Measurements from ENCODE around the gene ASB8. TPM values are rescaled to one million over a fixed set of nuclear protein-coding genes. Genes with fewer than 3 reads are reported as not detected.
A peak's percentile ranks its signal among the peaks of the same experiment; 100 is the strongest.

The ASB8 gene, protein sequence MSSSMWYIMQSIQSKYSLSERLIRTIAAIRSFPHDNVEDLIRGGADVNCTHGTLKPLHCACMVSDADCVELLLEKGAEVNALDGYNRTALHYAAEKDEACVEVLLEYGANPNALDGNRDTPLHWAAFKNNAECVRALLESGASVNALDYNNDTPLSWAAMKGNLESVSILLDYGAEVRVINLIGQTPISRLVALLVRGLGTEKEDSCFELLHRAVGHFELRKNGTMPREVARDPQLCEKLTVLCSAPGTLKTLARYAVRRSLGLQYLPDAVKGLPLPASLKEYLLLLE
- polyA plus RNA-seq: 10 to 100 TPM in 1 of 2 donors, 1 to 10 TPM in 1; 9.9 to 16.4 TPM

DNA sequence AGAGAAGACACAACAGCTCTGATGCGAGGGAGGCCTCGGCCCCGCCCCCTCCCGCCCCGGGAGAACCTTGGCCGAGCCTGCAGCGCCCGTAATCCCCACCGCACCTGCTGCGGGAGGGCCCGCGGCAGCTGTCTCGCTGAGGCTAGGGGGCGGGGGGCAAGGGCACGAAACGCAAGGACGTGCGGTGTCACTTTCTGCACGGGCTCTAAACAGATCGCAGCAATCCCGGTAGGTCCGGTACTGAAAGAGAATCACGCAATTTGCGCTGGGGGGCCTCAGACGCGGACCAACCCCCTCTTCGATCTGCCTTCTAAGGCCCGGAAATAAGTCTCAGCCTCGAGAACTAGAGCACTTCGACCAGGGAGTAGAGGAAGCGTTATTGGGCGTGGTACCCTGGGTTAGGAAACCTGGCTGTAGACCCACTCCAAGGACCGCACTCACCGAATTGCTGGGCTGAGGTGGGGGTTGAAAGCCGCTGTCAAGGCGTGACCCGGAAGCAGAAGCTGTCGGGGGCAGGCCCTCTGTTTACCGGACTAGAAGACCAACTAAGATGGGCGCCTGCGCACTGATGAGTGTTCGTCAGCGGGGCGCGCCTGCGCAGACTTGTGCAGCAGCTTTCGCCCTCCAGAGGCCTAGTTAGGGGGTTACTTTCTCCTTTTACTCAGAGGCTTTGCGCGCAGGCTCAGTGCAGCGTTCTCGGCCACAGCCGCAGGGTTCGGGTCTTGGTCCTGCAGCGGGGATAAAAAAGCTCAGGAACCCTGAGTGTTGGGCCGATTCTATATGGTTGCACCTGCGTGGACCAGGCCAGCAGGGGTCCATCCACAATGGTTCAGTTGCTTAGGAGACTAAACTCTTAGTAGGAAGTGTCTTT is at the start of gene ASB8:
Gene ASB8 (minus strand): TSS at position 498 of the 871 bp plus-strand sequence. CDS start 4,019 bp downstream, outside the sequence.
- peak within 1 kb of the TSS; percentile 84 to 95 for H3K27ac ChIP-seq (ENCODE audit: low read depth in 2 of 2, low read length in 1 of 2)
- H3K9me3 ChIP-seq (ENCODE audit: control insufficient read depth in 2 of 2, insufficient read depth in 1 of 2, low read depth in 1 of 2, low read length in 1 of 2): no peaks in the 10 kb centered on the region
- H3K36me3 ChIP-seq (ENCODE audit: control insufficient read depth in 2 of 2, insufficient read depth in 2 of 2, low read length in 1 of 2): no peaks in the 10 kb centered on the region
- WGBS, 2 donors: 0 to 1% methylated on average over 56 of the region's 56 CpGs
- no peaks in the 10 kb centered on the region for H3K27me3 ChIP-seq (ENCODE audit: control insufficient read depth in 1 of 2, insufficient read depth in 2 of 2, low read length in 2 of 2)
- H3K4me1 ChIP-seq (ENCODE audit: control insufficient read depth in 2 of 2, insufficient read depth in 2 of 2, low read length in 1 of 2): no peaks in the 10 kb centered on the region
- H3K4me3 ChIP-seq (ENCODE audit: low read depth in 1 of 2, low read length in 2 of 2): peak within 1 kb of the TSS; percentile 91 to 92

DNA sequence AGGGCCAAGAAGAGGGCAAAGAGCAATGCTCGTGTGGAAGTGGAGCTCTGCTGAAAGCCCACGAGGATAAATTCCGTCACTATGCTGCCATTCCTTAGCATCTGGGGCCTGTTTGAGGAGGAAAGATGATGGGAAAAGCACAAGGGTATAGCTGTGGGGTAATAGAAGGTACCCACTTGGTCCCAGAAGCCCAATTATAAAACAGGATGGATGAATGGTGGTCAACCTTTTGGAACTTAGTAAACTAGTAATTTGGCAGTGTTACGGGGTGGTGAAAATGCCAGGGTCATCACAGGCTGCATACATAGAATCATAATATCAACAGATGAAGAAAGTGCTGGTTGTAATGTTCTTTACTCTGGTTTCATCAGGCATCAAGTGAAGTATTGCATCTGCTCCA is 45.9 kb upstream of the ASB8 start, which contains the start of gene OR10AD1:
Gene OR10AD1 (minus strand): TSS at position 101 of the 400 bp plus-strand sequence. CDS start 0 bp downstream, at position 101.
- Histone ChIP-seq H3K4me3 (ENCODE audit: low read depth in 1 of 2, low read length in 2 of 2) (no peak within 1 kb of the TSS), H3K27ac (ENCODE audit: low read depth in 2 of 2, low read length in 1 of 2) (no peak within 1 kb of the TSS), H3K9me3 (ENCODE audit: control insufficient read depth in 2 of 2, insufficient read depth in 1 of 2, low read depth in 1 of 2, low read length in 1 of 2) (peaks cover 0 to 2% of the 10 kb centered on the region in 2 donors), H3K4me1 (ENCODE audit: control insufficient read depth in 2 of 2, insufficient read depth in 2 of 2, low read length in 1 of 2) (no peaks in the 10 kb centered on the region), H3K36me3 (ENCODE audit: control insufficient read depth in 2 of 2, insufficient read depth in 2 of 2, low read length in 1 of 2) (peaks cover 0 to 1% of the 10 kb centered on the region in 2 donors), H3K27me3 (ENCODE audit: control insufficient read depth in 1 of 2, insufficient read depth in 2 of 2, low read length in 2 of 2) (no peaks in the 10 kb centered on the region)
- WGBS, 2 donors: 80 to 88% methylated on average over 4 of the region's 4 CpGs

DNA sequence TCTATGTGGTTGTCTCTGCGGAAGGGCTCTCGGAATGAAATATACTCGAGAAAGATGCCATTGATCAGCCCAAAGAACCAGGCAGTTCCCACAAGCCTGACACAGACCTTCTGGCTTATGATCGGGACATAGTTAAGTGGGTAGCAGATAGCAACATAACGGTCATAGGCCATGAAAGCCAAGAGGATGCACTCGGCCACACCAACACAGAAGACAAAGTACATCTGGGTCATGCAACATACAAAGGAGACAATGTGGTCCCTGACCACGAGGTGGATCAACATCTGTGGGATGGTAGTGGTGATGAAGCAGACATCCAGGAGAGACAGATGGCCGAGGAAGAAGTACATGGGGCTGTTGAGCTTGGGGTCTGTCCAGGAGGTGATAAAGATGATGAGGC is 45.5 kb upstream of the ASB8 start:
- Histone ChIP-seq H3K4me3 (ENCODE audit: low read depth in 1 of 2, low read length in 2 of 2) (no peak overlapping the region), H3K36me3 (ENCODE audit: control insufficient read depth in 2 of 2, insufficient read depth in 2 of 2, low read length in 1 of 2) (peaks cover 0 to 1% of the 10 kb centered on the region in 2 donors), H3K9me3 (ENCODE audit: control insufficient read depth in 2 of 2, insufficient read depth in 1 of 2, low read depth in 1 of 2, low read length in 1 of 2) (peaks cover 0 to under 1% of the 10 kb centered on the region in 2 donors), H3K27me3 (ENCODE audit: control insufficient read depth in 1 of 2, insufficient read depth in 2 of 2, low read length in 2 of 2) (no peaks in the 10 kb centered on the region), H3K4me1 (ENCODE audit: control insufficient read depth in 2 of 2, insufficient read depth in 2 of 2, low read length in 1 of 2) (no peaks in the 10 kb centered on the region), H3K27ac (ENCODE audit: low read depth in 2 of 2, low read length in 1 of 2) (no peak overlapping the region)
- WGBS, 2 donors: 86 to 92% methylated on average over 8 of the region's 8 CpGs

DNA sequence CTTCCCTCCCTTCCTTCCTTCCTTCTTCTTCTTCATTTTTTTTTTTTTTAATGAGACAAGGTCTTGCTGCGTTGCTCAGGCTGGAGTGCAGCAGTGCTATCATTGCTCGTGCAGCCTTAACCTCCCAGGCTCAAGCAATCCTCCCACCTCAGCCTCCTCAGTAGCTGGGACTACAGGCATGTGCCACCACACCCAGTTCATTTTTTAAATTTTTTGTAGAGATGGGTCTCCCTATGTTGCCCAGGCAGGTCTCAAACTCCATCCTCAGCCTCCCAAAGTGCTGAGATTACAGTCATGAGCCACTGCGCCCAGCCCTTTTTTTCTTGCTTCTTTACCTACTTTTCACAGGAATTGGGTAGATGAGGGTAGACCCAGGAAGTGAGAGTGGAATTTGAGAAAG is 44.2 kb upstream of the ASB8 start:
- H3K36me3 ChIP-seq (ENCODE audit: control insufficient read depth in 2 of 2, insufficient read depth in 2 of 2, low read length in 1 of 2): peaks cover 0 to 1% of the 10 kb centered on the region in 2 donors
- H3K4me1 ChIP-seq (ENCODE audit: control insufficient read depth in 2 of 2, insufficient read depth in 2 of 2, low read length in 1 of 2): no peaks in the 10 kb centered on the region
- 92 to 97% methylated on average over 3 of the region's 3 CpGs for WGBS, 2 donors
- H3K9me3 ChIP-seq (ENCODE audit: control insufficient read depth in 2 of 2, insufficient read depth in 1 of 2, low read depth in 1 of 2, low read length in 1 of 2): no peaks in the 10 kb centered on the region
- no peak overlapping the region for H3K4me3 ChIP-seq (ENCODE audit: low read depth in 1 of 2, low read length in 2 of 2)
- no peak overlapping the region for H3K27ac ChIP-seq (ENCODE audit: low read depth in 2 of 2, low read length in 1 of 2)
- H3K27me3 ChIP-seq (ENCODE audit: control insufficient read depth in 1 of 2, insufficient read depth in 2 of 2, low read length in 2 of 2): no peaks in the 10 kb centered on the region

DNA sequence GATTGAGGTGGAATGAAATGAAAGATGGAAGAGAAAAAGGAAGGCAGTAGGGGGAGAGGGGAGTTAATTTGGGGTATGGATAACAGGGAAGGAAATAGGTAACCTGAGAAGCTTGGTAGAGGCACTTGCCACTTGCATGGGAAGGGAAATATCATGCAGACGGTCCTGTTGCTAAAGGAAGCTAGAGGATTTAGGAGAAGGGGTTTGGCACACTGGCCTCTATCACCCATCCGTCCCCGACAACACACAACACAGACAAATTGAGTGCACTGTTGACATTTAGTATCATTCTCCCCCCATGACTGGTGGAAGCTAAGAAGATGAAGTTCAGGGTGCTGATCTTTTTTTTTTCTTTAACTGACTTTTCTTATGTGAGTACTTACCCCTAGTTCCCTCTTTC is 43.8 kb upstream of the ASB8 start:
- Histone ChIP-seq H3K27ac (ENCODE audit: low read depth in 2 of 2, low read length in 1 of 2) (no peak overlapping the region), H3K4me3 (ENCODE audit: low read depth in 1 of 2, low read length in 2 of 2) (no peak overlapping the region), H3K4me1 (ENCODE audit: control insufficient read depth in 2 of 2, insufficient read depth in 2 of 2, low read length in 1 of 2) (no peaks in the 10 kb centered on the region), H3K36me3 (ENCODE audit: control insufficient read depth in 2 of 2, insufficient read depth in 2 of 2, low read length in 1 of 2) (peaks cover 0 to 1% of the 10 kb centered on the region in 2 donors), H3K9me3 (ENCODE audit: control insufficient read depth in 2 of 2, insufficient read depth in 1 of 2, low read depth in 1 of 2, low read length in 1 of 2) (no peaks in the 10 kb centered on the region), H3K27me3 (ENCODE audit: control insufficient read depth in 1 of 2, insufficient read depth in 2 of 2, low read length in 2 of 2) (no peaks in the 10 kb centered on the region)
- WGBS, 2 donors: 89 to 91% methylated on average over 3 of the region's 3 CpGs

DNA sequence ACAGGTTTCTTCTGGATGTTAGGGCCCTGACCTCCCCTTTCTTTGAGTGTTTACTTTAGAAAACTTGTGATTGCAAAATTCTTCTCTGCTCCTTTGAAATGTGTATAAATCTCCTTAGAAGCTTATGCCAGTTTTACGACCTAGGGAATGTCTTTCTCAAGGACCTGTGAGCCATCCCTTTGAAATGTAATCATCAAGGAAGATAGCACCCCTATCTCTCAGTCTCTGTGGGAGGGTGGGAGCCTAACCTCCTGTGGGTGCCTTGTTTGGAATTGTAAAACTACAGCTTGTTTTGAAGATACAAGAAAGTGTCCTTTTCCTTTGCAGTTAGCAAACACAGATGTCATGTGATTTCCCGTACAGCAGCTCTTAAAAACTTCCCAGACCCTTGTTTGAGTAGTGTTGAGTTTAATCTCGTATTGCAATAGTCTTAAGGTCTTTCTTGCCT is 42.5 kb upstream of the ASB8 start:
- H3K4me1 ChIP-seq (ENCODE audit: control insufficient read depth in 2 of 2, insufficient read depth in 2 of 2, low read length in 1 of 2): no peaks in the 10 kb centered on the region
- H3K36me3 ChIP-seq (ENCODE audit: control insufficient read depth in 2 of 2, insufficient read depth in 2 of 2, low read length in 1 of 2): peaks cover 0 to 1% of the 10 kb centered on the region in 2 donors
- WGBS, 2 donors: 43 to 58% methylated on average over 3 of the region's 3 CpGs
- no peaks in the 10 kb centered on the region for H3K9me3 ChIP-seq (ENCODE audit: control insufficient read depth in 2 of 2, insufficient read depth in 1 of 2, low read depth in 1 of 2, low read length in 1 of 2)
- H3K4me3 ChIP-seq (ENCODE audit: low read depth in 1 of 2, low read length in 2 of 2): no peak overlapping the region
- no peaks in the 10 kb centered on the region for H3K27me3 ChIP-seq (ENCODE audit: control insufficient read depth in 1 of 2, insufficient read depth in 2 of 2, low read length in 2 of 2)
- peak overlapping the region in 1 of 2 donors; percentile 19 for H3K27ac ChIP-seq (ENCODE audit: low read depth in 2 of 2, low read length in 1 of 2)

DNA sequence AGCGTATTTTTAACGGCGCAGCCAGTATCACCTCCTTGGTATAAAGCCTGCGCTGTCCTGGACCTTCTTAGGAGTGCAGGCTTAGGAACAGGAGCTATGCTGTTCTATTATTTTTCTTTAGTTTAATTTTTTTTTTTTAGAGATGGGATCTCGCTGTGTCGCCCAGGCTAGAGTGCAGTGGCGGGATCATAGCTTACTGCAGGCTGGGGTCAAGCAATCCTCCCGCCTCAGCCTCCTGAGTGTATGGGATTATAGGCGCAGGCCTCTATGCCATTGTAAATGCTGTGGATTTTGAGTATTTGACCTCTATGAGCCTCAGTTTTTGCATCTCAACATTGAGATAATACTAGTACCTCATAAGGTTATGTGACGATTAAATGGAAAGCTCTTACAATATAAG is 41.7 kb upstream of the ASB8 start:
- H3K27me3 ChIP-seq (ENCODE audit: control insufficient read depth in 1 of 2, insufficient read depth in 2 of 2, low read length in 2 of 2): no peaks in the 10 kb centered on the region
- H3K27ac ChIP-seq (ENCODE audit: low read depth in 2 of 2, low read length in 1 of 2): peak overlapping the region; percentile 98 to 99
- no peaks in the 10 kb centered on the region for H3K9me3 ChIP-seq (ENCODE audit: control insufficient read depth in 2 of 2, insufficient read depth in 1 of 2, low read depth in 1 of 2, low read length in 1 of 2)
- H3K4me1 ChIP-seq (ENCODE audit: control insufficient read depth in 2 of 2, insufficient read depth in 2 of 2, low read length in 1 of 2): no peaks in the 10 kb centered on the region
- WGBS, 2 donors: 65 to 66% methylated on average over 10 of the region's 10 CpGs
- H3K4me3 ChIP-seq (ENCODE audit: low read depth in 1 of 2, low read length in 2 of 2): peak overlapping the region; percentile 69 to 71
- H3K36me3 ChIP-seq (ENCODE audit: control insufficient read depth in 2 of 2, insufficient read depth in 2 of 2, low read length in 1 of 2): peaks cover 0 to 1% of the 10 kb centered on the region in 2 donors

DNA sequence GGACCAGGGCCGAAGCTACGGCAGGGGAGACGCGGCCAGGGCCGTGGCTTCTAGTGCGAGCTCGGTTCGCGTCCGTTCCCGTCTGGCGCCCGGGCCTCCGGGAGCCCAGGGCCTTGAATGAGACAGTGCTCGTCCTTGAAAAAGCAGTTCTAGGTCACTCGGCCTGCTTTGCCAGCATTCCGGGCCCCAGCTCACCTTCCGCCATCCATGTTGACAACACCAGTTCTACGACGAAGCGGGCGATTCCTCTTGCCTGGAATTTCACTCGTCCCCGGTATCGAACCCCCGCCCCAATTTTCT is 41.3 kb upstream of the ASB8 start:
- 8 to 12% methylated on average over 26 of the region's 26 CpGs for WGBS, 2 donors

DNA sequence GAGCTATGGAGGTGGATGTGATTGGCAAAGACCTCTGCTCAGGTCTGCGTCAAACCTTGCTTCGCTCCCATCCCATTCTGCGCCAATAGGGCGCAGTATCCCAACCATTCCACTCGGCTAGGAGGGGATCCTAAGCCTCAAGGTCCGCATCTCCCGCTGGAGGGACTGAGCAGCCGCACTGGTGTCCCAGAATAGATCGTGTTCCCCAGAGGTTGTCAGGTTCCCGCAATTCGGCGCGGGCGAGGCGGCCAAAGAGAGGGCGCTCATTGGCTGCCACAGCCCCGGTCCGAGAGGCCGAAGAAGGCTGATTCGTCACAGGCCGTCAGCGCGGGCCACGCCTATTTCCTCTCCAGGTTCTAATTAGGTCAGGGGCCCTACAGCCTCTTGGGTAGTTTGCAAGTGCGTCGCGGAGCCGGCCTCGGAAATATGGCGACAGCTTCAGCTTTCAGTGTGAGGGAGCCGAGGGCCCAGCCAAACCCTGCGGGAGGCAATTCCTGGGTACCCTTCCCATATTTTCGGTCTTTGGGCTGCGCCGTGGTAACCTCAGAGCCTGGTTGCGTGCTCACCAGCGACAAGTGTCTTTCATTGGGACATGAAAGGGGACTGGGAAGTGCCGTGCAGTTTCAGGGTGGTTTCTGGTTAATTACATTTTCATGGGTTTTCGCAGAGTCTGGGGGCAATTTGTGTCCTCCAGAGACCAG is 40.8 kb upstream of the ASB8 start:
- Histone ChIP-seq H3K4me3 (ENCODE audit: low read depth in 1 of 2, low read length in 2 of 2) (peak overlapping the region; percentile 69 to 71), H3K4me1 (ENCODE audit: control insufficient read depth in 2 of 2, insufficient read depth in 2 of 2, low read length in 1 of 2) (no peaks in the 10 kb centered on the region), H3K27ac (ENCODE audit: low read depth in 2 of 2, low read length in 1 of 2) (peak overlapping the region; percentile 98 to 99), H3K36me3 (ENCODE audit: control insufficient read depth in 2 of 2, insufficient read depth in 2 of 2, low read length in 1 of 2) (peaks cover 0 to 1% of the 10 kb centered on the region in 2 donors), H3K27me3 (ENCODE audit: control insufficient read depth in 1 of 2, insufficient read depth in 2 of 2, low read length in 2 of 2) (no peaks in the 10 kb centered on the region), H3K9me3 (ENCODE audit: control insufficient read depth in 2 of 2, insufficient read depth in 1 of 2, low read depth in 1 of 2, low read length in 1 of 2) (no peaks in the 10 kb centered on the region)
- 1% methylated on average over 39 of the region's 39 CpGs for WGBS, 2 donors

More for the DNA sequence above, 41.3 kb upstream of the ASB8 start:
- H3K36me3 ChIP-seq (ENCODE audit: control insufficient read depth in 2 of 2, insufficient read depth in 2 of 2, low read length in 1 of 2): peaks cover 0 to 1% of the 10 kb centered on the region in 2 donors
- no peaks in the 10 kb centered on the region for H3K9me3 ChIP-seq (ENCODE audit: control insufficient read depth in 2 of 2, insufficient read depth in 1 of 2, low read depth in 1 of 2, low read length in 1 of 2)
- no peaks in the 10 kb centered on the region for H3K27me3 ChIP-seq (ENCODE audit: control insufficient read depth in 1 of 2, insufficient read depth in 2 of 2, low read length in 2 of 2)
- H3K4me1 ChIP-seq (ENCODE audit: control insufficient read depth in 2 of 2, insufficient read depth in 2 of 2, low read length in 1 of 2): no peaks in the 10 kb centered on the region
- peak overlapping the region; percentile 69 to 71 for H3K4me3 ChIP-seq (ENCODE audit: low read depth in 1 of 2, low read length in 2 of 2)
- peak overlapping the region; percentile 98 to 99 for H3K27ac ChIP-seq (ENCODE audit: low read depth in 2 of 2, low read length in 1 of 2)
